ENCODE results near the gene OR51A7. TPM values are rescaled to one million over a fixed set of nuclear protein-coding genes. Genes with fewer than 3 reads are reported as not detected.

Gene OR51A7
- total and polyA plus RNA-seq, 4 experiments from 2014 or later: not detected

- Mint-ChIP-seq H3K4me3 (no peak overlapping the region), H3K9me3 (peaks cover 0 to 2% (median 0%) of the 10 kb centered on the region in 8 donors), H3K4me1 (no peaks in the 10 kb centered on the region), H3K27me3 (no peaks in the 10 kb centered on the region), H3K27ac (no peak overlapping the region), H3K36me3 (no peaks in the 10 kb centered on the region)
- H3K36me3 ChIP-seq (ENCODE audit: insufficient read depth, low read length): no peaks in the 10 kb centered on the region
- ChIA-PET CTCF (ENCODE audit: partially characterized antibody) (no interaction called here), POLR2A (ENCODE audit: partially characterized antibody) (no interaction called here)
- H3K27ac ChIP-seq (ENCODE audit: low read depth, low read length): no peak overlapping the region
- H3K4me3 ChIP-seq (ENCODE audit: low read length in 2 of 2): no peak overlapping the region
- intact Hi-C loops (cut with micrococcal nuclease): no loop called here
- H3K9me3 ChIP-seq (ENCODE audit: control insufficient read depth in 1 of 2, low read length in 2 of 2): no peaks in the 10 kb centered on the region
- no peaks in the 10 kb centered on the region for H3K27me3 ChIP-seq (ENCODE audit: insufficient read depth, low read length)
- DNase-seq: no peak
- no peaks in the 10 kb centered on the region for H3K4me1 ChIP-seq (ENCODE audit: insufficient read depth, low read length)
Observed at GRCh38 chr11:4882543-4882942, 21.0 kb upstream of the OR51A7 start.

DNA sequence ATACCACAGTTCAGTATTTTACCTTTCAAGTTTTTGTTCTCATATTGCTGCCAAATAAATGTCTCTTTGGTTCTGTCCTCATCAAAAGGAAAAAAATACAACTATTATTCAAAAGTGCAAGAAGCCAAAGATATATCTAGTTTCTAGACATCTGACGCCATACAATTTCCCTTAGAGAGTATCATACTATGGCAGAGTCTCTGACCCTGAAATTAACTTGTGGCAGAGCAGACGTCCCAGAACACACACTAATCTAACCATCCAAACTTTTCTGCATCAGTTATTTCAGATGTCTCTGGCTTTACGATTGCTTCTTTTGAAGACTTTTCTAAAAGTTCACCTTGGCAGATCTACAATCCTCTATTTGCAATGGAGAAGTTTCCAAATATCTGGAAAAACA is 19.2 kb upstream of the OR51A7 start:
- Mint-ChIP-seq H3K36me3 (no peaks in the 10 kb centered on the region), H3K27me3 (no peaks in the 10 kb centered on the region), H3K4me1 (no peaks in the 10 kb centered on the region), H3K4me3 (no peak overlapping the region), H3K9me3 (peaks cover 0 to 1% (median 0%) of the 10 kb centered on the region in 8 donors), H3K27ac (no peak overlapping the region)
- Histone ChIP-seq H3K36me3 (ENCODE audit: insufficient read depth, low read length) (no peaks in the 10 kb centered on the region), H3K27me3 (ENCODE audit: insufficient read depth, low read length) (no peaks in the 10 kb centered on the region), H3K4me3 (ENCODE audit: low read length in 2 of 2) (no peak overlapping the region), H3K9me3 (ENCODE audit: control insufficient read depth in 1 of 2, low read length in 2 of 2) (no peaks in the 10 kb centered on the region), H3K27ac (ENCODE audit: low read depth, low read length) (no peak overlapping the region), H3K4me1 (ENCODE audit: insufficient read depth, low read length) (no peaks in the 10 kb centered on the region)
- ChIA-PET POLR2A (ENCODE audit: partially characterized antibody) (no interaction called here), CTCF (ENCODE audit: partially characterized antibody) (no interaction called here)
- intact Hi-C loops (cut with micrococcal nuclease): no loop called here
- no peak for DNase-seq

- Histone ChIP-seq H3K4me3 (ENCODE audit: low read length in 2 of 2) (no peak overlapping the region), H3K4me1 (ENCODE audit: insufficient read depth, low read length) (no peaks in the 10 kb centered on the region), H3K27me3 (ENCODE audit: insufficient read depth, low read length) (no peaks in the 10 kb centered on the region), H3K36me3 (ENCODE audit: insufficient read depth, low read length) (no peaks in the 10 kb centered on the region), H3K27ac (ENCODE audit: low read depth, low read length) (no peak overlapping the region), H3K9me3 (ENCODE audit: control insufficient read depth in 1 of 2, low read length in 2 of 2) (no peaks in the 10 kb centered on the region)
- no peaks in the 10 kb centered on the region for H3K27me3 Mint-ChIP-seq
- no peaks in the 10 kb centered on the region for H3K4me1 Mint-ChIP-seq
- intact Hi-C loops (cut with micrococcal nuclease): no loop called here
- peaks cover 0 to 1% (median 0%) of the 10 kb centered on the region in 8 donors for H3K9me3 Mint-ChIP-seq
- H3K4me3 Mint-ChIP-seq: no peak overlapping the region
- no peaks in the 10 kb centered on the region for H3K36me3 Mint-ChIP-seq
- CTCF ChIA-PET (ENCODE audit: partially characterized antibody): no interaction called here
- no peak overlapping the region for H3K27ac Mint-ChIP-seq
- no peak for DNase-seq
- POLR2A ChIA-PET (ENCODE audit: partially characterized antibody): no interaction called here
Observed at GRCh38 chr11:4886186-4886585, 17.4 kb upstream of the OR51A7 start.

- Histone ChIP-seq H3K4me3 (ENCODE audit: low read length in 2 of 2) (no peak overlapping the region), H3K27ac (ENCODE audit: low read depth, low read length) (no peak overlapping the region), H3K9me3 (ENCODE audit: control insufficient read depth in 1 of 2, low read length in 2 of 2) (no peaks in the 10 kb centered on the region), H3K27me3 (ENCODE audit: insufficient read depth, low read length) (no peaks in the 10 kb centered on the region), H3K36me3 (ENCODE audit: insufficient read depth, low read length) (no peaks in the 10 kb centered on the region), H3K4me1 (ENCODE audit: insufficient read depth, low read length) (no peaks in the 10 kb centered on the region)
- H3K4me1 Mint-ChIP-seq: no peaks in the 10 kb centered on the region
- intact Hi-C loops (cut with micrococcal nuclease): no loop called here
- no peak for DNase-seq
- H3K4me3 Mint-ChIP-seq: no peak overlapping the region
- H3K9me3 Mint-ChIP-seq: no peaks in the 10 kb centered on the region
- CTCF ChIA-PET (ENCODE audit: partially characterized antibody): no interaction called here
- H3K36me3 Mint-ChIP-seq: no peaks in the 10 kb centered on the region
- POLR2A ChIA-PET (ENCODE audit: partially characterized antibody): no interaction called here
- H3K27me3 Mint-ChIP-seq: no peaks in the 10 kb centered on the region
- no peak overlapping the region for H3K27ac Mint-ChIP-seq
Observed at GRCh38 chr11:4887591-4887990, 16.0 kb upstream of the OR51A7 start.

DNA sequence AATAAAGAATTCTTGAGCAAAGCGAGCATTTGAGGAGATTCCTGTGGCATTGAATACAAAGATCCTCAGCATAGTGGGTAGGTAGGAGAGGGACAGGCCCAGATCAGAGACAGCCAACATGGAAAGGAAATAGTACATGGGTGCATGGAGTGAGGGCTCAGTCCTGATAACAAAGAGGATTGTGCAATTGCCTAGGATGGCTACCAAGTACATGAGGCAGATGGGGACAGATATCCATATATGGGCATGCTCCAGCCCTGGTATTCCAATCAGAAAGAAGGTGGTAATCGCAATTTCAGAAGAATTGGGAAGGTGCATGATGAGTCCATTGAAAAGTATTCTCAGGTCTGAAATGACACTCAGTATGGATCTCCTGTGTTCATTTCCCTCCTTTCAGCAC is 13.3 kb upstream of the OR51A7 start:
- Histone ChIP-seq H3K27ac (ENCODE audit: low read depth, low read length) (no peak overlapping the region), H3K36me3 (ENCODE audit: insufficient read depth, low read length) (no peaks in the 10 kb centered on the region), H3K4me3 (ENCODE audit: low read length in 2 of 2) (no peak overlapping the region), H3K27me3 (ENCODE audit: insufficient read depth, low read length) (no peaks in the 10 kb centered on the region), H3K4me1 (ENCODE audit: insufficient read depth, low read length) (no peaks in the 10 kb centered on the region), H3K9me3 (ENCODE audit: control insufficient read depth in 1 of 2, low read length in 2 of 2) (no peaks in the 10 kb centered on the region)
- Mint-ChIP-seq H3K9me3 (peaks cover 0 to 2% (median 0%) of the 10 kb centered on the region in 8 donors), H3K27ac (no peak overlapping the region), H3K4me1 (no peaks in the 10 kb centered on the region), H3K4me3 (no peak overlapping the region), H3K27me3 (peaks cover 0 to under 1% of the 10 kb centered on the region in 2 donors), H3K36me3 (no peaks in the 10 kb centered on the region)
- CTCF ChIA-PET (ENCODE audit: partially characterized antibody): no interaction called here
- no peak for DNase-seq
- intact Hi-C loops (cut with micrococcal nuclease): no loop called here
- POLR2A ChIA-PET (ENCODE audit: partially characterized antibody): no interaction called here

GRCh38 chr11:4891996-4892640 is 11.5 kb upstream of the OR51A7 start:
- Histone ChIP-seq H3K27me3 (ENCODE audit: insufficient read depth, low read length) (no peaks in the 10 kb centered on the region), H3K36me3 (ENCODE audit: insufficient read depth, low read length) (no peaks in the 10 kb centered on the region), H3K4me1 (ENCODE audit: insufficient read depth, low read length) (no peaks in the 10 kb centered on the region), H3K27ac (ENCODE audit: low read depth, low read length) (no peak overlapping the region), H3K9me3 (ENCODE audit: control insufficient read depth in 1 of 2, low read length in 2 of 2) (no peaks in the 10 kb centered on the region), H3K4me3 (ENCODE audit: low read length in 2 of 2) (no peak overlapping the region)
- Mint-ChIP-seq H3K27ac (no peak overlapping the region), H3K36me3 (no peaks in the 10 kb centered on the region), H3K9me3 (peaks cover 0 to 2% (median 0%) of the 10 kb centered on the region in 8 donors), H3K4me3 (no peak overlapping the region), H3K27me3 (peaks cover 0 to 2% of the 10 kb centered on the region in 2 donors), H3K4me1 (no peaks in the 10 kb centered on the region)
- CTCF ChIA-PET (ENCODE audit: partially characterized antibody): no interaction called here
- POLR2A ChIA-PET (ENCODE audit: partially characterized antibody): no interaction called here
- no peak for DNase-seq
- intact Hi-C loops (cut with micrococcal nuclease): no loop called here

- H3K27ac ChIP-seq (ENCODE audit: low read depth, low read length): no peak overlapping the region
- ChIA-PET POLR2A (ENCODE audit: partially characterized antibody) (no interaction called here), CTCF (ENCODE audit: partially characterized antibody) (no interaction called here)
- no peak for DNase-seq
- Mint-ChIP-seq H3K4me3 (no peak overlapping the region), H3K9me3 (peaks cover 0 to 2% (median 0%) of the 10 kb centered on the region in 8 donors), H3K4me1 (no peaks in the 10 kb centered on the region), H3K36me3 (no peaks in the 10 kb centered on the region), H3K27me3 (peaks cover 0 to 2% of the 10 kb centered on the region in 2 donors), H3K27ac (no peak overlapping the region)
- no peaks in the 10 kb centered on the region for H3K27me3 ChIP-seq (ENCODE audit: insufficient read depth, low read length)
- intact Hi-C loops (cut with micrococcal nuclease): no loop called here
- no peaks in the 10 kb centered on the region for H3K4me1 ChIP-seq (ENCODE audit: insufficient read depth, low read length)
- no peaks in the 10 kb centered on the region for H3K36me3 ChIP-seq (ENCODE audit: insufficient read depth, low read length)
- no peaks in the 10 kb centered on the region for H3K9me3 ChIP-seq (ENCODE audit: control insufficient read depth in 1 of 2, low read length in 2 of 2)
- no peak overlapping the region for H3K4me3 ChIP-seq (ENCODE audit: low read length in 2 of 2)
Observed at GRCh38 chr11:4916581-4916980, 13.0 kb downstream of the OR51A7 start.

DNA sequence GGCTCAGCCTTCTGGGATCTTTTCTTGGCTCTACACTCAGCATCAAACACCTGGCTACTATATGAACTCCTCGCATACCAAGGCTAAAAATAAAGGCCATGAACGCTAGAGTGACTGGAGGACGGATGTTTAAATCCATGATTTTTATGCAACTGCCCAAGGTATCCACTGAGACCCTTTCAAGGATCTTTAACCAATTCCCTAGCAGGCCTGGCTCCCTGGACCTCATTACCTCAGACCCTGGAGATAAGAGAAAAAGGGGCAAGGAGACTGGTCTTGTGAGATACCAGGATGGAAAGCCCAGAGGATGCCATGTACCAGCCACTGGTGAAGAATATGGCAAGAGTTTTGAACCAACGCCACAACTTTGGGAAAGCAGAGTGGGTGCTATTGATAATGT is 15.7 kb downstream of the OR51A7 start, which contains the start of gene OR51G2:
OR51G2 (minus strand) TSS at position 101 of the 400 bp plus-strand sequence. CDS start 3,687 bp downstream, outside the sequence.
- CTCF ChIA-PET (ENCODE audit: partially characterized antibody): no interaction called here
- DNase-seq: no peak
- H3K27ac Mint-ChIP-seq: no peak within 1 kb of the TSS
- Histone ChIP-seq H3K27ac (ENCODE audit: low read depth, low read length) (no peak within 1 kb of the TSS), H3K36me3 (ENCODE audit: insufficient read depth, low read length) (no peaks in the 10 kb centered on the region), H3K4me3 (ENCODE audit: low read length in 2 of 2) (no peak within 1 kb of the TSS), H3K27me3 (ENCODE audit: insufficient read depth, low read length) (no peaks in the 10 kb centered on the region), H3K4me1 (ENCODE audit: insufficient read depth, low read length) (no peaks in the 10 kb centered on the region), H3K9me3 (ENCODE audit: control insufficient read depth in 1 of 2, low read length in 2 of 2) (no peaks in the 10 kb centered on the region)
- peaks cover 0 to 3% of the 10 kb centered on the region in 2 donors for H3K27me3 Mint-ChIP-seq
- no peaks in the 10 kb centered on the region for H3K36me3 Mint-ChIP-seq
- H3K4me3 Mint-ChIP-seq: no peak within 1 kb of the TSS
- intact Hi-C loops (cut with micrococcal nuclease): no loop called here
- H3K9me3 Mint-ChIP-seq: peaks cover 0 to 2% (median 0%) of the 10 kb centered on the region in 8 donors
- POLR2A ChIA-PET (ENCODE audit: partially characterized antibody): no interaction called here
- no peaks in the 10 kb centered on the region for H3K4me1 Mint-ChIP-seq

All from CD4-positive, alpha-beta memory T cell (primary cell).